NT2/D1 (cell line): ENCODE data around the gene ASAP2.

Experiments
- DNase-seq: peaks from one replicate; pipeline ENCODE4 v3.0.0-alpha.2; 2011; ENCODE audit warnings: low read depth, low spot score
- H3K27me3 ChIP-seq: 2 replicates; pipeline ENCODE4 v1.6.0; 2011; ENCODE audit warnings: mild to moderate bottlenecking; ENCODE audit not compliant: insufficient read length, insufficient read depth
- H3K36me3 ChIP-seq: 2 replicates; pipeline ENCODE4 v1.6.1; 2011; ENCODE audit warnings: mild to moderate bottlenecking, low read length, mixed read lengths; ENCODE audit not compliant: insufficient read depth, insufficient read length
- H3K4me1 ChIP-seq: 2 replicates; pipeline ENCODE4 v1.5.1; 2011; ENCODE audit not compliant: insufficient read depth, insufficient read length
- H3K4me3 ChIP-seq: 2 replicates; pipeline ENCODE4 v1.5.1; 2011; ENCODE audit warnings: low read depth; ENCODE audit not compliant: insufficient read length
- H3K9ac ChIP-seq: 2 replicates; pipeline ENCODE4 v1.6.0; 2011; ENCODE audit warnings: low read depth; ENCODE audit not compliant: insufficient read length
- H3K9me3 ChIP-seq: 2 replicates; pipeline ENCODE4 v1.5.1; 2011; ENCODE audit warnings: mild to moderate bottlenecking, low read length; ENCODE audit not compliant: insufficient read depth
- SUZ12 ChIP-seq: IDR thresholded peaks from 2 replicates; pipeline ENCODE4 v1.6.1; 2011; ENCODE audit not compliant: insufficient read length, insufficient read depth; ENCODE audit errors: extremely low read depth
- YY1 ChIP-seq: IDR thresholded peaks from 2 replicates; pipeline ENCODE4 v1.6.1; 2011; ENCODE audit not compliant: insufficient read length, insufficient read depth
- ZNF274 ChIP-seq: IDR thresholded peaks from 2 replicates; pipeline ENCODE4 v1.6.1; 2011; ENCODE audit warnings: mild to moderate bottlenecking, low read depth, low read length

Gene ASAP2

GRCh38 chr2:9443526-9443925, 236.9 kb downstream of the ASAP2 start:
- peaks cover 74% of the 10 kb centered on the region for H3K36me3 ChIP-seq
- no peaks in the 10 kb centered on the region for H3K4me1 ChIP-seq
- H3K4me3 ChIP-seq = no peak overlapping the region
- TF ChIP-seq YY1 = no peak
- TF ChIP-seq ZNF274 = no peak
- TF ChIP-seq SUZ12 = no peak
- H3K27me3 ChIP-seq = no peaks in the 10 kb centered on the region
- no peak overlapping the region for H3K9ac ChIP-seq
- H3K9me3 ChIP-seq = no peaks in the 10 kb centered on the region
- no peak for DNase-seq

DNA sequence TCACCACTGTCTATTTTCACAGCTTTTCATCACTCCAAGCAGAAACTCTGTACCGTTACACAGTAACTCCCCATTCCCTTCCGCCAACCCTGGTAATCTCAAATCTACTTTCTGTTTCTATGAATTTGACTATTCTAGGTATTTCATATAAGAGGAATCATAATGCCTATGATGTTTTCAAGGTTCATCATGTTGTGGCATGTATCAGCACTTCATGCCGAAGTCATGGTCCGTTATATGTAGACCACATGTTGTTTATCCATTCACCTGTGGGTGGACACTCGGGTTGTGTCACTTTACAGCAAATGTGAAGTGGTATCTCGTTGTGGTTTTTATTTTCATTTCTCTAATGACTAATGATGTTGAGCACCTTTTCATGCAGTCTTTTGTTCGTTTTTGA, 238.5 kb downstream of the ASAP2 start:
- H3K27me3 ChIP-seq = no peaks in the 10 kb centered on the region
- DNase-seq = no peak
- no peak overlapping the region for H3K9ac ChIP-seq
- TF ChIP-seq ZNF274 (no peak), YY1 (no peak), SUZ12 (no peak)
- H3K4me1 ChIP-seq = no peaks in the 10 kb centered on the region
- H3K4me3 ChIP-seq = no peak overlapping the region
- peaks cover 71% of the 10 kb centered on the region for H3K36me3 ChIP-seq
- H3K9me3 ChIP-seq = no peaks in the 10 kb centered on the region

DNA sequence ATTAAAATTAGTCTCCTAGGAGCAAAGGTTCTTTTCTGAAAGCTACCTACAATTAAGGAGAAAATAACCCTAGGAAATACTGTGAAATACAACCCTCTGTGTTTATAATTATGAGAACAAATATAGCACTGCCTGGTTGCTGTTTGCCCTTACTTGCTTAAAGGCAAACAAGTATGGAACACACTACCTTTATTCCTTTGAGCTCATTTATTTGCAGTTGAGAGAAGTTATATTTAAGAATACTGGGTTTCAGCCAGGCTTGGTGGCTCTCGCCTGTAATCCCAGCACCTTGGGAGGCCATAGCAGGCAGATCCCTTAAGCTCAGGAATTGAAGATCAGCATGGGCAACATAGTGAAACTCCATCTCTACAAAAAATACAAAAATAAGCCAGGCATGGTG, 244.6 kb downstream of the ASAP2 start:
- no peak overlapping the region for H3K9ac ChIP-seq
- H3K9me3 ChIP-seq = no peaks in the 10 kb centered on the region
- H3K4me3 ChIP-seq = no peak overlapping the region
- H3K36me3 ChIP-seq = peaks cover 57% of the 10 kb centered on the region
- H3K4me1 ChIP-seq = no peaks in the 10 kb centered on the region
- no peaks in the 10 kb centered on the region for H3K27me3 ChIP-seq
- TF ChIP-seq ZNF274 = no peak
- DNase-seq = no peak
